Frontal cortex (tissue), 4 donors: ENCODE measurements around the gene HMGB3. TPM values are rescaled to one million over a fixed set of nuclear protein-coding genes. Genes with fewer than 3 reads are reported as not detected.
A peak's percentile ranks its signal among the peaks of the same experiment; 100 is the strongest.
"Not testable (repeated sequence)": the region's sequence is repeated elsewhere in the genome, so short reads cannot be mapped to it uniquely, and the experiment has no call there.

ENCODE experiments used
- DNase-seq, 2 donors: peaks; one replicate each; pipeline ENCODE4 v3.0.0; 2012; ENCODE audit warnings: low spot score in 2 of 2
- FAIRE-seq: peaks from 2 replicates; lab custom pipeline; 2012; peaks lifted over from hg19 to GRCh38; lab: Jason Lieb, UNC
- total RNA-seq: library from RNA; depleted of rRNA; stranded (reverse); fragments of >200 nt; gene quantifications from one replicate; pipeline ENCODE4 v1.2.3, GENCODE V29; 2014
- donor health status: control.
- donor health status: control.
- donor health status: control.

Gene HMGB3
- total RNA-seq, 1 donor from 2014 or later: 63.2 TPM

DNA sequence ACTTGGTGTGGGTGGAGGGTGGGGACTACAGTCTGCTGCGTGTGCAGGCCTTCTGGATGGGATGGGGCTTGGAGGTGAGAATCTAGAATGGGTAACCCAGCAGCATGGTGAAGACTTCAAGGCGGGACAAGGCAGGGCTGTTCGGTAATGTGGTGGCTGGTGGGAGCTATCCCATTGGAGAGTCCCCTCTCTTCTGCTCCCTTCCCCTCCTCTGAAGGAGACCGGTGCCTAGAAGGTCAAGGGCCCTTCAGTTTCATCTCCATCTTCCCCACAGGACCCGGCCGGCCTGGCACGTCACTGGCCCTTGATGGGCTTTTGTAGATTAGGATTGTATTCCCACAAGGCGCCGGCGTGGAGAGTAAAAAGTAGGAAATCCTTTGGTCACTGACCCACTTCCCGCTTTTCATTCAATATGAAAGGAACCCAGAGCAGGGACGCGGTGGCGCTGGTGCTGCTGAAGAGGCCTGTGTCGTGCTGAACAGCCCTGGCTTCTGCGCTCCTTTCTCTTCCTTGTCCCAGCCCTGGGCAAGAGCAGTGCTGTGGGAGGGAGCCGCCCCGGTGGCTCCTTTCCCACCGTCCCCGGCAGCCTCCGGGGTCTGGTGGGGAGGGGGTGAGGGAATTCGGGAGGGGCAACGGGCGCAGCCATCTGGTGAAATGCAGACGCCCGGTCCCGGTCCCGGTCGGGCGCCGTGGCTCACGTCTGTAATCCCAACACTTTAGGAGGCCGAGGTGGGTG, 7.3 kb upstream of the HMGB3 start:
- DNase-seq (no peak), FAIRE-seq (no peak)

DNA sequence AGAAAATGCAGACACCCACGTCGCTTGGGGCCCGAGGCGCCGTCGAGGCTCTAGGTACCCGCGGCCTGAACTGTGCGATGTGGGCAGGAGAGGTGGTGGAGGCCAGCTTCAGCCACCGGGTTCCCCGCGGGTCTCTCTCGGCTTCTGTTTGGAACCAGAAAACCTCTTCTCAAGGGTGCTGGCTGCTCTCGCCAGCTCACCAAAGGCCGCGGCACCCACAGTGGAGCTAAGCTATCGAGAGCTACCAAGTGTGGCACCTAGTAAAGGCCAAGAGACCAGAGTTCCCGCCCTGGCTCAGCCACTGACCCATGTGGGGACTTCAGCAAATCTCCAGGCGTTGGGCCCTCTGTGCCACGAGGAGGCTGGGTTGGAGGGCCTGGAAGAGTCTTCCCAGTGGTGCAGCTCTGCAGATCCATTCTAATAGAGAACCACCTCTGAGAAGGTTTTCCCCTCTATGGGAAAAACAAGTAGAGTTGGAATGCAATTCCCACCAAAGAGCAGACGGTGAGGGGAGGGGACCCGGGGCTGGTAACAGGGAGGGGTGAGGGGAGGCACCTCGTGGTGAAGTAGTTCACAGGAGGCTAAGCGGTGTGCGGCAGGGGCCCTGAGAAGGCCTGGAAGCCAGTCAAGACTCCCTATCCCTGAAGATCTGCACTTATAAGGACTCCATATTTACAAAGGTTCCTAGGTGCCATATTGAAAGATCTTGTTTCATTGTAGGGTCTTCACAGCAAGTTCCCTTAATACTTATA, 5.5 kb upstream of the HMGB3 start:
- FAIRE-seq: no peak
- DNase-seq: no peak

DNA sequence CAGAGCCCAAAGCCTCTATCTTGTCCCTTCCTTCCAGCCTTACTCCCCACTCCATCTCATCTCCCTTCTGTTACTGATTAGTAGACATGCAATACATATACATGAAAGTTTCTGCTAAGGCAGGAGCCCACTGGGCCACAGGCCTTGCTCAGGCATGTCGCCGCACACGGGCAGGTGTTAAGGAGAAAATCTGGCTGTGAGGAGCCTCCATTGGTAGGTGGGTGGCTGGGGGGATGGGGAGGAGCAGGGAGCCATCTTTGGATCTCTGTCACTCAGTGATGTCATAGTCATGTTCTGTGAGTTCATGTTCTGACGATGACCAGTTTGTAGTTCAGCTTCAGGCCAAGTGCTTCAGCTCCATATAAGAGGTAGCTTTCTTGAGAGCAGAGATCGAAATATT, 2.9 kb upstream of the HMGB3 start:
- DNase-seq: no peak
- no peak for FAIRE-seq

DNA sequence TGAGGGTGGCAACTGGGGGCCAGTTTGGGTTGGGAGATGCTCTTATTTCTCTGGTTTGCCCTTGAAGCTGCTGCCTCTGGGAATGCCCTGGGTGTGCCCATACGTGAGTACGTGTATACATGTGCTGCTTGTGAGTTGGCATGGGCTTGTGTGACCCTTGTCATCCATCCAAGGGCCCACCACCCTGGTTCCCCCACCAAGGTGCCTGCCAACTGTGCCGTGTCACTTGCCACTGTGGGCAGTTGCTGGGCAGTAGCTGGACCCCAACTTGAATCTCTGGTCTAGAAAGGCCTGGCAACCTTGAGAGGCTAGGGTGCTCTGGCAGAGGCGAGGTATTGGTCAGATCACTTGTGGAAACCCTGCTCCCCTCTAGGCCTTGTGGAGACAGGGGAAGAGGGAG, 2.4 kb upstream of the HMGB3 start:
- FAIRE-seq: no peak
- no peak for DNase-seq

DNA sequence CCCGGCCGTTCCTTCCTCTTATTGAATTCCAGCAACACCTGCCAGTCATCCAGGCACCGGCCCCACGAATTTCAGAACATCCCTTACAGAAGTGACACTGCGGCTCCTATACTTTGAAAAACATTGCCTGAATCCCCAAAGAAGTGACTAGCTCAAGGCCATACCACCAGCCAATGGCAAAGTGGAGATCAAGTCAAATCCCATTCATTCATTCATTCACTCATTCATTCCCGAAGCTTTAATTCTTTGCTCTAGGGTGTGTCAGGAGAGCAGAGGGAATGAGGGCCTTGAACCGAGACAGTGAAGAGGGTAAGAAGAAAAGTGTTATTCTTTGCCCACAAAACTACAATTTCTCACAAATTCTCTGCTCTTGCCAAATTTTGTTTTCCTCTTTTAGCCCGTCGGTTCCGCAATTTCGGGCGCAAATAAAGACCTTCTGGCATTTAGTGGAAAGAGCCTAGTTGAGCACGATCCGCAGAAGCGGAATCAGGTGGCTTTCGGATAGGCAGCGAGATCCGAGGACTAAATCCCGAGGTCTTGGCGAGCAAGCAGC, 824 bp upstream of the HMGB3 start:
- FAIRE-seq (no peak), DNase-seq (peak in 1 of 2 donors; percentile 20)

DNA sequence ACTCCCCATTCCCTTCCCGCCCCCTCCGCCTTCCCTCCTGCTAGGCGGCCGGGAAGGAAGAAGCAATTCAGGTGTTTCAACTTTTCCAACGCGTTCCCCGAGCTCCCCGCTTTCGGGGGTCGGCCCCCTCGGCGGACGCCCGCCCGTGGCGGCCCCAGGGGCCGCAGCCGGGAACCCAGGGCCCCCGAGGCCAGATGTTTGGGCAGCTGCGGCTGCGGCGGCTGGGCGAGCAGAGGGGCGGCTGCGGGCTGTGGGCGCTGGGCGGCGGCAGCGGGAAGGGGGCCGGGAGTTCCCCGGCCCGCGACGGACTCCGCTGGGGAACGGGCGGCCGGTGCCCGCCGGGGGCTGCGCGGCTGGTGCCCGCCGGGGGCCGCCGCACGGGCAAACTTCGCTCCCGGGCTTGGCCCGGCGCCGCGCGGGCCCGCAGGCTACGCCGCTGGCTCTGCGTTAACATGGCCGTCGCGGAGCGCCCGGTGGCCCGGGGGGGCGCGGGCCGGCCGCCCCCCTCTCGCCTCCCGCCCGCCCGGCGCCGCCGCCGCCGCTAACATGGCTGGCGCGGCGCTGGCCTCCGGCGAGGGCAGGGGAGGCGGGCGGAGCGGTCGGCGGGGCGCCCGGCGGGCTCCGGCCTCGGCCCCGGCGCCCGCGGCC, 510 bp downstream of the HMGB3 start:
- DNase-seq (peak in 1 of 2 donors; percentile 30), FAIRE-seq (no peak)

DNA sequence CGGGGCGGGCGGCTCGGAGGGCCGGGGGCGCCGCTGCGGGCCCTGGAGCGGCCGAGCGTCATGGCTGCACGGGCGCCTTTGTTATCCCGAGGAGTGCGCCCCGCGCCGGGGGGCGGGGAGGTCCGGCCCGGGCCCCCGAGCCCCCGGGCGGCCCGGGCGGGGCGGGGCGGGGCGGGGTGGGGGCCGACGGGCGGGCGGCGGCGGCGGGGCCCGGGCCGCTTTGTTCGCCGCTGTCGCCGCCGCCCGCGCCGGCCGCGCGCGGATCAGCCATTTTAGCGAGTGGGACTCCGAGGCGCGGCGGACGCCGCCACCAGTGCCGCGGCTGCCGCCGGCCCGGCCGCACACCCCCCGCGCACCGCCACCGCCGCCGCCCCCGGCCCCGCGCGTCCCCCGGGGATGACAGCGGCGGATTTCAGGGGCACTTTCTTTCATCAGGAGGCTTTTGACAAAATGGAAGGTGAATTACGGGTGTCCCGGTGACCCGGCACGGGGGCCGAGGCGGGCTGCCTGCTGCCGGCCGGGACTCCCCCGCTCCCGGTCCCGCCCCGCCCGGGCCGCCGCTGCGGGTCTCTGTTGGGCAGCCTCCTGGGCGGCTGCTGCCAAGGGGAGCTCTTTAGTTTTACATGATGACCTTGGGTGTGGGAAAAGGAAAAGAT, 1.2 kb downstream of the HMGB3 start:
- DNase-seq (peak; percentile 17 to 30), FAIRE-seq (no peak)

DNA sequence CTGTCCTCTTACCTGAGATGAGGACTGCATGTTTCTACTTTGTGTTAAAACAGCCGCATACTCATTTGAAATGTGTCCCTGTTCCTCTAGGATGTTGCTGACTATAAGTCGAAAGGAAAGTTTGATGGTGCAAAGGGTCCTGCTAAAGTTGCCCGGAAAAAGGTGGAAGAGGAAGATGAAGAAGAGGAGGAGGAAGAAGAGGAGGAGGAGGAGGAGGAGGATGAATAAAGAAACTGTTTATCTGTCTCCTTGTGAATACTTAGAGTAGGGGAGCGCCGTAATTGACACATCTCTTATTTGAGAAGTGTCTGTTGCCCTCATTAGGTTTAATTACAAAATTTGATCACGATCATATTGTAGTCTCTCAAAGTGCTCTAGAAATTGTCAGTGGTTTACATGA, 4.6 kb downstream of the HMGB3 start:
- FAIRE-seq, DNase-seq: not testable (repeated sequence)

DNA sequence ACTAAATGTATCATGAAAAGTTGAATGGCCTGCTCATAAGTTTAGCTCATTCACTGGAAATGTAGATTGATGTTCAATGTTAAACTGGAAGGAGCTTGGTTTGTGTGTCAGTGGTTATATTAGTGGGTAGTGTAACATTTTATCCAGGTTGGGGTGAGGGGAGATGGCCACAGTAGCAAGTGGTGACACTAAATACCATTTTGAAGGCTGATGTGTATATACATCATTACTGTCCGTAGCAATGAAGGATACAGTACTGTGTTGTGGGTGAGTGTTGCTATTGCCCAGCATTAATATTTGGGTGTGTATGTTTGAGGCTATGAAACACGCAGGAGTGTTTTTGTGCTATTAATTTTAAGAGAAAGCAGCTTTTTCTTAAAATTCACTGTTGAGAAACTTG, 6.3 kb downstream of the HMGB3 start:
- no peak for FAIRE-seq
- DNase-seq: no peak

DNA sequence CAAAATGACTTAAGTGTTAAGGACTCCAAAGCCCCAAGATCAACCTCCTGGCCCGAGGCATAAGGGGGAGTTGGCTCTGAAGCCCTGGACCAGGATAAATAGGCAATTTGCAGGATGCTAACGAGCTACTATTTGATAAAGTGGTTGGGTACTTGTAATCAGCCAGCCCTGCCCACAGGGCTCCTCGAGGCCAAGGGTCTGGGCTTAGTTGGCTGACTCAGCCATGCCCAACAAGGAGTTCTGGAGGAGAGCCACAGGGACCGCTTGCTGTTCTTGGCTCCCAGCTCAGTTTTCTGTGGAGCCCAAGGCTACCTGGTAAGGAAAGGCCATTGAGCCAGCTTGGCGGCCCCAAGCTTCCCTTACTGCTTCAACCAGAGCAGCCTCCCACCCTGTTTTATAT, 7.8 kb downstream of the HMGB3 start:
- DNase-seq (no peak), FAIRE-seq (no peak)

DNA sequence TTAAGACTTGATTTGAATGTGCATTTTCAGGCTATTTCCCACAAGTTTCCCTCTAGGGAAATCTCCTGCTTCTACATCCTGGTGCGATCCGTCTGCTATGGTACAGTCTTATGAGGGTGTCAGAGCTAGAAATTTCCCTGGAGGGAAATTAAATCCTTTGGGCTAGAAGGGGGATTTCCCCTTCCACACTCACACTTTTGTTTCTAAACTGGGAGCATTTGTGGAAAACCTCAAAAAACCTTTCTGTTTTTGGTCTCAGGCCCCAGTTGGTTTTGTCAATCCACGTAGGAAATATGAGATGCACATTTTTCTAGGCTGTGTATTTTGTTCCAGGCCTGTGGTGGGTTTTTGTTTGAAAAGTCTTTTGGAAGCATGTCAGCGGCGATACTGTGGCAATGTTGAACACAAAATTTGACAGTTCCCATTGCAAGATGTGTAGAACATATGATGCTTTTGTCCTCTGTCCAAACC, 17.8 kb downstream of the HMGB3 start:
- no peak for FAIRE-seq
- DNase-seq: no peak

DNA sequence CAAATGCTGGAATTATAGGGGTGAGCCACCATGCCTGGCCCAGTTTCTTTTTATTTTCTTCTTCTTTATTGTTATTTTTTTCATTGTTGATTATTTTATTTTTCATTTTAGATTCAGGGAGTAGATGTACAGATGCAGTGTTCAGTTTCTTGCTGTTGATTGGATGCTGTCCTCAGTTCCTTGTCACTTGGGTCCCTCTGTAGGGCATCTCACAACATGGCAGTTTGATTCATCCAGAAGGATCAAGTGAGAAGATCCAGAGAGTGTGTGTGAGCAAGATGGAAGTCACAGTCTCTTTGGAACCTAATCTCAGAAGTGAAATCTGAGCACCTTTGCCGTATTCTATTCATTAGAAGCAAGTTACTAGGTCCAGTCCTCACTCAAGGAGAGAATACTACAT, 20.9 kb downstream of the HMGB3 start:
- no peak for DNase-seq
- FAIRE-seq: no peak

DNA sequence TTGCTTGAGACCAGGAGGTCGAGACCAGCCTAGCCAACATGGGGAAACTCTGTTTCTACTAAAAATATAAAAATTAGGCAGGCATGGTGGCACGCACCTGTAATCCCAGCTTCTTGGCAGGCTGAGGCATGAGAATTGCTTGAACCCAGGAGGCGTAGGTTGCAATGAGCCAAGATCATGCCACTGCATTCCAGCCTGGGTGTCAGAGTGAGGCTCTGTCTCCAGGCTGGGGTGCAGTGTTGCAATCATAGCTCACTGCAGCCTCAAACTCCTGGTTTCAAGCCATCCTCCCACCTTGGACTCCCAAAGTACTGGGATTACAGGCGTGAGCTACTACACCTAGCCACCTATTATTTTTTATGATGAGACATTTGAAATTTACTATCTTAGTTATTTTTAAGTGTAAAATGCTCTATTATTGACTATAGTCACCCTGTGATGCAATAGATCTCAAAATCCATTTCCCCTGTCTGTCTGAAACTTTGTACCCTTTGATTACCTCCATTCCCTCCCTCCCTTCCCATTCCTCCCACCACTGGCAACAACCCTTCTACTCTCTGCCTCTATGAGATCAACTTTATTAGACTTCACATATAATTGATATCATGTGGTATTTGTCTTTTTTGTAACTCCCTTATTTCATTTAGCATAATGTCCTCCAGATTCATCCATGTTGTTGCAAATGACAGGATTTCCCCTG, 23.4 kb downstream of the HMGB3 start:
- DNase-seq (no peak), FAIRE-seq (no peak)

DNA sequence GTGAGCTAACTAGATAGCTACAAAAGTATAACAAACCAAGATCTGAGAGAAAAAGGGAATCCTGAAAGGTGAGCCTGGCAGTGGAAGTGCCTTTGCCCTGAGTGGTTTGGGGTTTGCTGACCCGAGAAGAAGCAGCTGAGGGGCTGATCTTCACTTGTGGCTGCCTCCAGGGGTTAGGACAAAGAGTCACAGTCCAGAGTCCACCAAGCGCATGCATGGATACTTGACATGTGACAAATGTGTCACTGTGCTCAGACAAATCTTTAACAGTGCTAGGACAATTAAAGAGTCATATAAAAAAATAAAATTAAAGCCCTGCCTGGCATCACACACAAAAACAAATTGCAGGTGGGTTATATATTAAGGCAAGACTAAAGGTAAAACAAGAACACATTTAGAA, 26.4 kb downstream of the HMGB3 start:
- FAIRE-seq: no peak
- no peak for DNase-seq

DNA sequence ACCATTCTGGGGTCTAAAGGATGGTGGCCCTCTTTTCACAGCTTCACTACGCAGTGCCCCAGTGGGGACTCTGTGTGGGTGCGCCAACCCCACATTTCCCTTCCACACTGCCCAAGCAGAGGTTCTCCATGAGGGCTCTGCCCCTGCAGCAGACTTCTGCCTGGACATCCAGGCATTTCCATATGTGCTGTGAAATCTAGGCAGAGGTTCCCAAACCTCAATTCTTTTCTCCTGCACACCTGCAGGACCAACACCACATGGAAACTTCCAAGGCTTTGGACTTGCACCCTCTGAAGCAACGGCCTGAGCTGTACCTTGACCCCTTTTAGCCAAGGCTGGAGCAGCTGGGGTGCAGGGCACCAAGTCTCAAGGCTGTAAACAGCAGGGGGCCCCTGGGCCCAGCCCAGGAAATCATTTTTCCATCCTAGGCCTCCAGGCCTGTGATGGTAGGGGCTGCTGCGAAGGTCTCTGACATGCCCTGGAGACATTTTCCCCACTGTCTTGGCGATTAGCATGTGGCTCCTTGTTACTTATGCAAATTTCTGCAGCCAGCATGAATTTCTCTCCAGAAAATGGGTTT, 30.1 kb downstream of the HMGB3 start:
- no peak for FAIRE-seq
- DNase-seq: no peak

DNA sequence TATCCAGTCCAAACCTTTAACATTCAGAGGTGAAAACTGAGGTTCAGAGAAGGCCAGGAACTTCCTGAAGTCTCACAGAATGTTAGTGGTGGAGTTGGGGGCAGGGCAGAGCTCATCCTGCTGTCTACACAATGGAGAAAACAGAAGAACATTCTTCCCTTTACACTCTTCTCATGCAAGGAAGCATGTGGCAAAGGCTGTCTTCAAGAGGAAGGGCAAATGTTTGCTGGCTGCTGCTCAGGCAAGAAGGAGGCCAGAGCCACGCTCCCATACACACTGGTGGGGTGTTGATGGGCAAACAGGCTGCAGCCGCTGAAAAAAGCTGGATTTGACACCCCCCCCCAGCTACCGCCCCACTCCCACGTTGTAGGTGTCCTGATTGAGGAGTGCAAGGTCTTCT, 32.5 kb downstream of the HMGB3 start:
- FAIRE-seq (no peak), DNase-seq (no peak)

DNA sequence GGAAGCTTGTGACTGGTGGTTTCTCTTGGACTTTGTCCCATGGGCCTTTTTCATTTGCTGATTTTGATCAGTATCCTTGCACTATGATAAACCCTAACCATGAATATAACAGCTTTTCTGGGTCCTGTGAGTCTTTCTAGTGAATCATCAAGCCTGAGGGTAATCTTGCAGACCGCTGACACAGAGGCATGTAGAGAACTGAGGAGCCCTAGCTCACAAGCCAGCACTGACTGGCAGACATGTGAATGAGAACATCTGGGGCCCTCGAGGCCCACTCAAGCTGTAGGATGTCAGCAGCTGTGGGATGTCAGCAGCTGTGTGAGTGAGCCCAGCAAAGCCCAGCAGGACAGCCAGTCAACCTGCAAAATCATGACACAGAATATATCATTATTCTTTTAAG, 36.7 kb downstream of the HMGB3 start:
- no peak for FAIRE-seq
- DNase-seq: no peak

DNA sequence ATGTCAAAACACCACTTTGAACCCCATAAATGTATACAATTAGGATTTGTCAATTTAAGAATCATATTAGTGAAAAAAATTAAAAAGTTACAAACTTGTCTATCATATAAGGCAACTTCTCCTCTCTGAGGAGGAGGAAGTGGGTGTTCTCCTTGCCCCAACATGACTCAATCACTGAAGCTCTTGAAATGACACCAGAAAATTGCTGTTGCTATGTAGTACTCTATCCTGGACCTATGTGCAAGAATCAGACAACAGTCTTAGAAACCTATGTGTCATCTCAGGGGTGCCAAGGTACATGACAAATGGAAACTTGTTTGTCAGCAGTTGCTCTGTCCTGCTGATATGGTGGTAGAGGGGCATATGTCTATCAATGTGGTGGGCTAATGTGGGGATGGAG, 47.7 kb downstream of the HMGB3 start:
- DNase-seq (no peak), FAIRE-seq (no peak)

DNA sequence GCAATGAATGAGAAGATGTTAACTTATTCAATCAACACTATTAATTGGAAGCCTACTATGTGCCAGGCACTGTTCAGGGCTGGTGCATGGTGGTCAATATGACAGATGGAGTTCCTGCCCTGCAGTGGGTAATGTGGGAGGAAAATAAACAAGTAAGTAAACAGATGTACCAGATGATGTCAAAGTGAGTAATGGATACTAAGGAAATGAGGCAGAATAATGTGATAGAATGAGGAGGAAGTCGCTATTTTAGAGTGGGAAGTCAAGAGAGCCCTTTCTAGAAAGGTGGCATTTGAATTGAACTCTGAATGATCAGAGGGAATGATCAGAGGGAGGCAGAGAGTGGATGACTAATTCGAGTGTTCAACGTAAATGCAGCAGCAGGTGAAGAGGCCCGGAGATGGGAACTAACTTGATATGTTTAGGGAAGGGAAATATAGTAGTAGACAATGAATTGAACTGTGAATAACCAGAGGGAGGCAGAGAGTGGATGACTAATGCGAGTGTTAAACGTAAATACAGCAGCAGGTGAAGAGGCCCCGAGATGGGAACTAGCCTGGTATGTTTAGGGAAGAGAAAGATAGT, 48.3 kb downstream of the HMGB3 start:
- no peak for DNase-seq
- FAIRE-seq: no peak
